Adrenal gland (tissue), 12 donors: ENCODE measurements around the gene PSMG1. TPM values are rescaled to one million over a fixed set of nuclear protein-coding genes. Genes with fewer than 3 reads are reported as not detected.

Experiments used
- DNase-seq, 7 donors: peaks; one replicate each; pipeline ENCODE4 v3.0.0-alpha.2; 2019 to 2020
- H3K27ac ChIP-seq, 5 donors: fragments of 200-600 bp; sonication (generic) in 4 of 5; 1 replicate in 3 of 5; 2 replicates in 2 of 5; pipeline versions ENCODE4 v1.5.1 to v1.8.0; 2016 to 2020; ENCODE audit warnings: mild to moderate bottlenecking in 1 of 5
- H3K27me3 ChIP-seq: fragments of 200-600 bp; 2 replicates; pipeline ENCODE4 v1.8.0; 2021
- H3K36me3 ChIP-seq, 2 donors: fragments of 200-600 bp; replicated peaks in 1 of 2; 1 replicate in 1 of 2; 2 replicates in 1 of 2; pipeline versions ENCODE4 v1.5.1 to v1.8.0; 2018 to 2022
- H3K4me1 ChIP-seq, 2 donors: fragments of 200-600 bp; replicated peaks in 1 of 2; 1 replicate in 1 of 2; 2 replicates in 1 of 2; pipeline versions ENCODE4 v1.5.1 to v1.8.0; 2018 to 2021
- H3K4me3 ChIP-seq, 4 donors: fragments of 200-600 bp; sonication (generic) in 3 of 4; one replicate each; pipeline ENCODE4 v1.5.1; 2016 to 2018
- H3K9me3 ChIP-seq, 3 donors: fragments of 200-600 bp; sonication (generic) in 1 of 3; replicated peaks in 1 of 3; 1 replicate in 2 of 3; 2 replicates in 1 of 3; pipeline versions ENCODE4 v1.5.1 to v1.8.0; 2016 to 2021
- CTCF ChIP-seq, 6 experiments: fragments of 450-650 bp in 4 of 6; fragments of 200-600 bp in 2 of 6; sonication (generic) in 1 of 6; IDR thresholded peaks; 1 replicate in 5 of 6; 2 replicates in 1 of 6; pipeline versions ENCODE4 v1.5.1 to v1.8.0; 2016 to 2021; ENCODE audit warnings: antibody characterized with exemption in 6 of 6, mild to moderate bottlenecking in 2 of 6, moderate library complexity in 1 of 6
- POLR2A ChIP-seq, 2 donors: fragments of 450-650 bp; IDR thresholded peaks; one replicate each; pipeline ENCODE4 v1.6.1; 2017; ENCODE audit warnings: antibody characterized with exemption in 2 of 2, mild to moderate bottlenecking in 2 of 2, moderate library complexity in 1 of 2
- WGBS, 4 donors: extraction: QIAGEN DNeasy Blood & Tissue Kit in 2 of 4; methylation state at CpG; one replicate each; pipeline versions ENCODE4 v1.1.5 to v1.1.7; 2013 to 2017; 5-methylcytosine and 5-hydroxymethylcytosine counted together
- intact Hi-C, 2 donors: fragments of 100-400 bp; cut with DNase I; formaldehyde crosslinking; loops; one replicate each; pipeline versions ENCODE4 v1.14.1 to v1.15.0; 2022 to 2023
- polyA plus RNA-seq, 3 donors: library from polyadenylated mRNA; stranded (reverse); fragments of 200-250 nt in 2 of 3; fragments of 350-450 nt in 1 of 3; fragmentation: Illumina TruSeq in 1 of 3; extraction: RNeasy Lipid Tissue Mini Kit (QIAGEN cat#74804) in 1 of 3; gene quantifications; one replicate each; pipeline ENCODE4 v1.2.3, GENCODE V29; 2013 to 2014
- total RNA-seq, 9 donors: library from RNA; depleted of rRNA in 4 of 9; stranded (reverse); fragments of >200 nt in 4 of 9; fragments of 120-200 nt in 1 of 9; fragmentation: NEBNext Ultra II Directional in 1 of 9; extraction: Animal tissue kit (Norgen Biotek cat#: 25700) in 1 of 9; gene quantifications; one replicate each; pipeline versions ENCODE4 v1.1.0 to v1.2.4, GENCODE V29; 2013 to 2023
- donor health status: healthy with polysubstance abuse.
- donor health status: Bipolar disorder and iron deficiency.
- donor health status: DM: yes; HTN: yes; CAD: no.
- donor health status: DM: no; HTN: no; CAD: no.
- donor health status: DM: no; HTN: no; CAD: no.
- donor health status: DM: yes; HTN: yes; CAD: no.

PSMG1 gene
- total and polyA plus RNA-seq, 12 donors = 19.0 to 104 (median 37.3) TPM

DNA sequence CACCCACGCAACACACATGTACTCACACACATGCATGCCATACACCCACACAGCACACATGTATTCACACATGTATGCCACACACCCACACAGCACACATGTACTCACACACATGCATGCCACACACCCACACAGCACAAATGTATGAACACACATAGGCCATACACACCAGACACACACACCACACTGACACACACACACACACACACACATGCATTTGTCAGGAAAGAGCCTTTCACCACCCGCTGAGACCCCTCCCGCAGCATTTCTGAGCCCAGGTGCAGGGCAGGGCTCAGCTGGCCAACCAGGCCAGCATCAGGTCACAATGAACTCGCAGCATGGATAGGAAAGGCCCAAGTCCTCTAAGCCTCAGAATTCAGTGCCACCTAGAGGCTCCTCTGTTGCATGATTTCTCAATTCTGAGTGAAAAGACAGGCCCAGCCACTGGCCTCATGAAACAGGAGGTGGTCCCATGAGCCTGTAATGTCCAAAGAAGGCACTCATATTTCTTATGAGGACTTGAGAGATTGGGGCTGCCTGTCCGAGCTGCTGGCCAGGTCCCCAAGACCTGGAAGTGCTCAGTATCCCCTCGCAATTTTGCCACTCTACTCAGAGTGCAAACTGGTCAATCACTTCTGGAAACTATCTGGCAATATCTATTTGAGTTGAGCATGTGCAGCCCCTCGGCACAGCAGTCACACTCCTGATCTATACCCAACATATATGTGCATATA is 57.3 kb downstream of the PSMG1 start:
- intact Hi-C loops = loop anchor here (5.0 to 10.0 kb wide), 3 partner anchors 319 to 391 kb away; partner anchors contain the start of gene ETS2 (in 2 of the 2)
- WGBS, 4 donors = 15 to 29% (median 18%) methylated on average over 6 to 7 of the region's 7 CpGs
- peak overlapping the region in 1 of 5 donors; percentile 7 for H3K27ac ChIP-seq

More for the DNA sequence above, 57.3 kb downstream of the PSMG1 start:
- Histone ChIP-seq H3K4me3 (no peak overlapping the region), H3K27me3 (no peaks in the 10 kb centered on the region), H3K4me1 (no peaks in the 10 kb centered on the region), H3K9me3 (no peaks in the 10 kb centered on the region), H3K36me3 (no peaks in the 10 kb centered on the region)
- TF ChIP-seq CTCF (IDR thresholded peaks at IDR 0.05) (peak in 5 of 6 experiments; percentile 13 to 75 (median 63)), POLR2A (IDR thresholded peaks at IDR 0.05) (no peak)
- peak; percentile 42 to 78 (median 55) for DNase-seq

Other genes starting within 250 kb of the PSMG1 start
- 10 to 100 TPM; 28.9 to 81.1 (median 42.6) TPM for gene BRWD1, start 130.2 kb upstream of the PSMG1 start, total RNA-seq
- gene BRWD1, start 130.2 kb upstream of the PSMG1 start, polyA plus RNA-seq = 10 to 100 TPM; 11.1 to 32.7 (median 16.2) TPM
- gene HMGN1, start 165.6 kb upstream of the PSMG1 start, total RNA-seq = 100 to 1,000 TPM in 6 of 9 donors, 10 to 100 TPM in 3; 86.5 to 254 (median 132) TPM
- gene HMGN1, start 165.6 kb upstream of the PSMG1 start, polyA plus RNA-seq = 100 to 1,000 TPM in 1 of 3 donors, 10 to 100 TPM in 2; 95.8 to 242 (median 96.5) TPM